Measurements from ENCODE around the gene RHBDD3.

The RHBDD3 gene

DNA sequence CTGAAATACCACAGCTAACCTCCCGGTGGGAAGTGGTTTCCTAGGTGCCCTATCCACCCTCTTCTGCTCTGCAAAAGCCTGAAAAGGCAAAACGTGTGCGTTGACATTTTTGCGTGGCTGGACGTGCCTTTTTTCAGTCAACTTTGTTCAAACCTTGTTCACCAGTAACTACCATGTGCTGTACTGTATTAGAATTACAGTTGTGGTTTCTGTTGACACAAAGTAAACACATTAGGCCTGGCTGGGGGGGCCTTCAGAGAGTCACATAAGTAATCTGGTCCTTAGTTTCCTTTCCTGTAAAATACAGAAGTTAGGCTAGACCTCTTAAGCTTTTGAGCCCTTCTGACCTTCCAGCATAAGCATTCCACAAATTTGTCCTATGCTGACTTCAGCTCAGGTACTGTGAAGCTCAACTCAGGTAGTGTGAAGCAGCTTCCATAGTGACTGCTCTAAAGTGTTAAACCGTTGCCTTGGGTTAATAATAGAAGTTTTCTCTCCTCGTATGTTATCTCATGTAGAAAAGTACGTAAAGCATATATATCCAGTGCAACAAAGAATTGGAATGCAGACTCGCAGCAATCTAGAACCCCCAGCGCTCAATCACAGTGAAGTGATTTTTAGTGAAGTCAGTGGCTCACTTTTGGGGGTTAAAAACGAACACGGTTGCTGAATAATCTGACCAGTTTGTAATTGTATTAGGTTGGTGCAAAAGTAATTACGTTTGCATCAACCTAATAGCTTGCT is 2.1 kb upstream of the RHBDD3 start:
- DNase-seq (ENCODE audit: low spot score), result no peak

DNA sequence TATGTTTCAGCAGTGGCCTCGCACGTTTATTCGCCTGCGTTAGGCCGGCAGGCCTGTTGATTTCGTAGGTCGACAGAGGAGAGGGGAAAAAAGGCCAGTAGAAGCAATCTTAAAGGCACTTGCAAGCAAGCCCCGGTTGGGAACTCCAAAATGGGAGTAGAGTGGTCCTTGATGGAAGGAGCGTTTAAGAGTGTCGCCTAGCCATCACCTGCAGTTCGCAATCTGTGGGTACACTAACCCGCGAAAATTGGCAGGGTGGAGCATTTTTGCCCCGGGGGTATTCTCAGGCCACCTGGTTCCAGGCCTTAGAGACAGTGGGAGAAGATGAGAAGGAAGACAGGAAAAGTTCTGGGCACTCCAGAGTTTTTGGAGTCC is 1.4 kb upstream of the RHBDD3 start:
- no peak for DNase-seq (ENCODE audit: low spot score)

DNA sequence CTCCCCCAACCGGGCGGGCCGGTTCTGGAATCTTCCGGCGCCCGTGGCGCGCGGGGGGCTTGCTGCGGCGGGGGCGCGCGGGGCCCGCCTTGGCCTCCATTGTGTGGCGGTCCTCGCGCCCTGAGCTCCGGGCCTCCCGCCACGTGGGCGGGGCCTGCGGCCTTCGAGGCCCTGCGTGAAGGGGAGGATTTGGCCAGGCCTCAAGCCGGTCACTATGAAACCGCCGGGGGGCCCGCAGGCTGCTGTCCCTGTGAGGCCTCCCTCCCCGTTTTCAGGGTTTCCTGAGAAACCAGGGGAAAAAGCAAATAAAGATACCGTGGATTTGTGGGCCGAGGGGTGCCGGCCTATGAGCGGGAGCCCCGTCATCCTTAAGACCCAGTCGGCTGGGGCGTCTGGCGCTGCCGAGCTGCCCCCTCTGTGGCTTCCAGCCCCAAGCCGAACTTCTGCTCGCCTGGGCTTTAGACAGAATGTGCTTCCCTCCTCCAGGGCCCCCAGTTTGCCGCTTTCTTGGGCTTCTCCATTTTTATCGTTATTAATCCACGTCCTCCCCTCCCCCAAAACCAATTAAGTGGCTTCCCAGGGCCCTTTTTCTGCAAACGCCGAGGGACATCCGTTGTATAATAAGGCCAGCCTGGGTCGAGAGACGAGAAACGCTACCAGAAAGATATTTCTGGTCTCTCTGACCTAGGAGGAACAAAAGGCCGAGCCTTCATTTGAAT is 889 bp upstream of the RHBDD3 start:
- DNase-seq (ENCODE audit: low spot score), result peak; percentile 84

DNA sequence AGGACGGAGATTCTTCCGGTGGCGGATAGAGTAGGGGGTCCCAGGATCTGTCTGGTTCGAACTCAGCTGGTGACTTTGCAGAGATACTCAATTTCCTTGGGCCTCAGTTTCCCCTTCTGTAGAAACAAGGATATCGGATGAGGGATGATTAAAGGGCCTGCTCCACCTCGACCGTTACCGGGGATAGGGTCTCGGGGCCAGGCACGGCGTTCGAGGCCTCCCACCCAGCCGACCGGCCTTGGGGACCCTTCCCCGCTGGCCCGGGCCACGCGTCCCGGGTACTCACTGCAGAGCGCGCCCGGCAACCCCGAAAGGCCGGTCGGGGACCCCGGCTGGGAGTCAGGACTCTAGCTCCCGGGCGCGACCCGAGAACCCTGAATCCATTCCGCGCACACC is 321 bp downstream of the RHBDD3 start:
- DNase-seq (ENCODE audit: low spot score), result no peak

DNA sequence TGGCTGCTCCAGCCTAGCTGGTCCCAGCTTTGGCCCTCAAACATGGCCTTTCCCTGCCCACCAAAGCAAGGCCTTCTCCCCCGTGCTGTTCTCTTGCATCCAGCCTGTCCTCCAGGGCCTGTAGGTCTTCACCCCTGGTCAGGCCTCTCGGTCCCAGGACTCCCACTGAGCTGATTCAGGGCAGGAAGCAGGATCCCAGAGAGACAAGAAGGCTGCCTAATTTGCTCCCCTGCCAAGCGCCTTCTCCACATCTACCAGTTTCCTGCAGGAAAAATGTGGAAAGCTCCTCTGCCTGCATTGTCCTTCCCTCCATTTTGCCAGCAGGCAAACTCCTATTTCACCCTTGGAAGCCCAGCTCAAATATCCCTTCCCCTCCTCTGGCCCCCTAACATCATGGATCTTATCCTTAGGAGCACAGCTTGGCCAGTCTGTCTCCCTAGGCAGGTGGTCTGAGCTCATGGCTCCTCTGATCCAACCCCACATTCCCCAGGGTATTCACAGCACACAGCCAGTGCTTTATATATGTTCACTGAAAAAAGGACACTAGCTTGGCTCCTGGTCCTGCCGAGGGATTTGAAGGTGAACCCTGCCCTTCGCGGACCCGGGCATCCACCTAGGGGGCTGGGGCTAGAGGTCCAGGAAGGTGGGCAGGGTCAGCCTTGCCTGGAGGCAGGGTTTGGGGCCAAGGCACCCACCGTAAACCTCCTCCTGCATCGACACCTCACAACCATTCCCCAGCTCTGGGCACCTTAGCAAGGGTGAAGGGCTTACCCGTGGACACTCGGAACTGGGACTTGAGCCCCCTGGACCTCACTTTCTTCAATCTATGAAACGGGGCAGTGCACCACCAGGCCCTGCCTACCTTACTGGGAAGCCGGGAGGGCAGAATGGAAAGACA is 968 bp downstream of the RHBDD3 start:
- DNase-seq (ENCODE audit: low spot score), result no peak

DNA sequence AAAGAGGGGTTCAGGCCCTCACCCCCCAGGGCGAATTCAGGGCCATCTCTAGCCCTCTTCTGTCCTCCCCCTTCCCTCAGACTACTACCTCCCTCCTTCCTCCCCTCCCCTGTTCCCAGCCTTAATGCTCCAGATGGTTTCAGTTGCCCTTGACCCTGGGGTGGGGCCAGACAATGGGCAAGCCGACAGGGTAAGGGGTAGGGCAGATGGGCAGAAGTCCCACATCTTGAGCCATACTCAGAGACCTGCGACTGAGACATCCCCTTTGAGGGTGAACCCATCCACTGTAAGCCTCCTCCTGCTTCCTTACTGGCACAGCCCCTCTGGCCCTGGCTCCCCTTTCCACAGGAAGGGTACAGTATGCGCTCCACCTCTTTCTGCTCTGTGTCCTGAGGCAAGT is 1.9 kb downstream of the RHBDD3 start:
- DNase-seq (ENCODE audit: low spot score), result no peak

DNA sequence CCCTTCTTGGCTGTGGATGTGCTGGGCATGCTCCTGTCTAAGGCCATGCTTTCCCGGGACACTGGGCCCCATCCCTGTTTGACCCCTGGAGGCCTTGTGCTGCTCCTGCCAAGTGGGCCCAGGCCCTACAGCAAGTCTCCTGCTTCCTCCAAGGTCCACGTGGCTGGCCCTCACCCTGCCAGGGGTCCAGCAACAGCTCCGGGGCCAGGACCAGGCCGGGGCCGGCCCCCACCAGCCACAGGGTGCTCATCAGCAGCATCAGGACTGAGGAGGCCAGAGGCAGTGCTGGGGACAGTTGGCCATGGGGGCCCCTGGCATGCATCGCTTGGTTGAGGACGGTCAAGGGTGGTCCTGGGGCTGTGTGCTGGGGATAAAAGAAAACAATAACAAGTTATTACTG is 2.5 kb downstream of the RHBDD3 start:
- DNase-seq (ENCODE audit: low spot score), result no peak

DNA sequence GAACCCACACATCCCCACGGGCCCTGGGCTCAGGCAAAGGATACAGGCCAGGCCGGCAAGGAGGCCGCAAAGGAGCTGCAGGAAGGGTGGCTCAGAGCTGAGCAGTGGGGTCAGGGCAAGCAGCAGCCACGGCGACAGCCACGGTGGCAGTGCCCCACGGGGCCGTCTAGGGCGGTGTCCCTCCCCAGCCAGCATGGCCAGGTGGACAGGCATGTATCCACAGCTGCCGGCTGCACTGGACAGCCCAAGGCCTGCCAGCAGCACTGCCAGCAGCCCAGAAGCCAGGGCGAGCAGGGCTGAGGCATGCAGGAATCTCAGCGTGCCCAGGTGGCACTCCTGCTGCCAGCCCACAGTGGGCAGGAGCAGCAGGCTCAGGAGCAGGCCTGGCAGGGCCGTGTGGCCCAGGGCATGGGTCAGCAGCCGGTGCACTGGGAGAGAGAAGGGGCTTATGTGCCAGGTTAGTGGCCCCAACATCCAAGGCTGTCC is 3.9 kb downstream of the RHBDD3 start:
- DNase-seq (ENCODE audit: low spot score), result no peak

DNA sequence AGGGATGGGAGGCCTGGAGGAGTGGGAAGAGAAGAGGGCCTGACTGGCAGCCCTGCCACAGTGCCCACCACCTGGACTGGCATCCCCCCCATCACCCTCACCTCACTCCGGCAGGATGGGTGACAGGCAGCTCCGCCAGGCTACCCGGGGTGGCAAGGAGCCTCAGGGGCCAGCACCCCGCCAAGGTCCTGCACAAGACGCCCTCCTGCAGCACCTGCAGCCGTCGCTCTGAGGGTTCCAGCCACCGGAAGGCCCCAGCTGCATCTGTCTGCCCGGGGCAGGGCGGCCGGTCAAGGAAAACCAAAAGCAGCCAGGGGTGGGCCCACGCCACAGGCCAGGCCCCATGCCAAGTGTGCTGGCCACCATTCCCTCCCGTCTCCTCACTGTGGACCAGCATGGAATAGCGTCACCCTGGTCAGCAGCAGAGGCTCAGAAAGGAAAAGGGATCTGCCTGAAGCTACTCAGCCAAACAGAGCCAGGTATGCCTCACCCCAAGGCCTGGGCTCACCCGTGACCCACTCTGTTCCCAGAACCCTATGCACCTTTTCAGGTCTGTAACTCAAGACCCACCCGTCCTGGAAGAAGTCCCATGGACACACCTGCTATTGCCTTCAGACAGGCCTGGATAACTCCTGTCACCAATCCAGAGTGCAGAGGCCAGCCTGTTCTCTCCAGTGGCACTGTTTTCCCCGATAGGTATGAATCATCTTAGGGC is 7.0 kb downstream of the RHBDD3 start:
- peak; percentile 15 for DNase-seq (ENCODE audit: low spot score)

DNA sequence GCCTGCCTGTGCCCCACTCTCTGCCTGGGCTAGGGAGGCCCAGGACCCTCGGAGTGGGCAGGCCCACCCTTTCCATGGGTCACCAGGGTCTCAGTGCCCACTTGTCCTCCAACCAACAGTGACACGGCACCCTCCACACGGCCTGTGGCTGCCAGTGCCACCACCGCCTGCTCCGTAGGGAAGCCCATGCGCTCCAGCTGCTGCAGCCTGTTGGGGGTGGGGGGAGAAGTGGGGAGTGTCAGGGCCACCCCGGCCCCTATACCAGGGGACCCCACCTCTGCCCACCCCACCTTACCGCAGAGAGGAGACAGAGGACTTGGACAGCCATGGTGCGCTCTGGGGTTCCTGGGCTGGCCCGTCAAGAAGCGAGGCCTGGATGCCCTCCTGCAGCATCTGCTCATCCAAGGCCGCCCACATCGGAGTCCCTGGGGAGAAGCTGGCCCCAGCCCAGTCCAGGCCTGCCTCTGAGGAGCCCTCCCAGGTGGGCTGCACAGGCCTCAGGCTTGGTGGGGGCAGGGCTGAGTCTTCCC is 7.7 kb downstream of the RHBDD3 start:
- DNase-seq (ENCODE audit: low spot score), result no peak

DNA sequence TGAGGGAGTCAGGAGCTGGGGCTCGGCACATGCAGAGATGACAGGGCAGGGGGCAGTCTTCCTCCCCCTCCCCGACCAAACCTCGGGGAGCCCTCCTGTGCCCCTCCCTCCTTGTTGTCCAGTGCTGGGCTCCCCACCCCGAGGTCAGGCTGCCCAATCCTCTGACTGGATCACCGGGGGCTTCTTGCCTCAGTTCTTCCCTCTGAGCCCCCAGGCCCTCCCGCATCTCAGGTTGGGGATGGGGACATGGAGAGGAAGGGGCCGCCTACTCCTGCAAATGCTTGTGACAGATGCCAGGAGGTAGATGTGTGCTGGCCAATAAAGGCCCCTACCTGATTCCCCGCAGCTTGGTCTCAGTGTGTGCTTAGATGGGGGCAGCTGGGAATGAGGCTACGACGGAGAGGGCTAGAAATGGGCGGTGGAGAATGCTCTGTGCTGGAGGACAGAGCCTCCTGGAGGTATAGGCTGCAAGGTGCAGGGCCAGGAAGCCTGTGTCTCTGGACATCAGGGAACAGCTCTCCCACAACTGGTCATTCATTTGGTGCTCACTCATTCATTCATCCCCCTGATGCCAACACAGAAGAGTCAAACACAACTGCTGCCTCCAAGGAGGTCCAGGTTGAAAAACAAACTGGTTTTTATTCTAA is 8.4 kb downstream of the RHBDD3 start:
- DNase-seq (ENCODE audit: low spot score), result peak; percentile 27

DNA sequence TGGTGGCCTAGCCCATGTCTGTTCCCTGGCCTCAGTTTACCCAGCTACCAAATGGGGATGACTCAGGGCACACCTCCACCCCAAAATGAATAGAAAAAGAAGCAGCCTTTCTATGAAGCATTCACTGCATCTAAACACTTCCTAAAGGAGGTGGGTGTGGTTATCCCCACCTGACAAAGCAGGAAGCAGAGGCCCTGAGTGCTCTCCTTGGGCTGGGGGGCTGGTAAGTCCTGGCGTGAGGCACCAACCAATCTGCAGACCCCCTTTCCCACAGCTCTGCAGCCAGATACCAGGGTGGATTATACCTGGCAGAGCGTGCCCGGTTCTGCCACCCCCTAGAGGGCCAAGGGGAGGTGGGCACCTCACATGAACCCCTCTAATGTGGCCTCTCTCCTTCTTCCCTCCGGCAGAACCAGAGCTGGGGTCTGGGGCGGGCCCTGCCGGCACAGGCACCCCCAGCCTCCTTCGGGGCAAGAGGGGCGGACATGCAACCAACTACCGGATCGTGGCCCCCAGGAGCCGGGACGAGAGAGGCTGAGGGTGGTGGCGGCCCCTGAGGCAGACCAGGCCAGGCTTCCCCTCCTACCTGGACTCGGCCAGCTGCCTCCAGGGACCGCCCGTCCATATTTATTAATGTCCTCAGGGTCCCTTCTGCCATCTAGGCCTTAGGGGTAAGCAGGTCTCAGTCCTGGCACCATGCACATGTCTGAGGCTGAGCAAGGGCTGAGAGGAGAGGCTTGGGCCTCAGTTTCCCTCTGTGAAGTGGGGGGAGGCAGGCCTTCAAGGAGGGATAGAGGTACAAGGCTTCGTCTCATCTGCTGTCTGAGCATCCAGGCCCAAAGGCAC is 9.2 kb downstream of the RHBDD3 start:
- DNase-seq (ENCODE audit: low spot score), result no peak

DNA sequence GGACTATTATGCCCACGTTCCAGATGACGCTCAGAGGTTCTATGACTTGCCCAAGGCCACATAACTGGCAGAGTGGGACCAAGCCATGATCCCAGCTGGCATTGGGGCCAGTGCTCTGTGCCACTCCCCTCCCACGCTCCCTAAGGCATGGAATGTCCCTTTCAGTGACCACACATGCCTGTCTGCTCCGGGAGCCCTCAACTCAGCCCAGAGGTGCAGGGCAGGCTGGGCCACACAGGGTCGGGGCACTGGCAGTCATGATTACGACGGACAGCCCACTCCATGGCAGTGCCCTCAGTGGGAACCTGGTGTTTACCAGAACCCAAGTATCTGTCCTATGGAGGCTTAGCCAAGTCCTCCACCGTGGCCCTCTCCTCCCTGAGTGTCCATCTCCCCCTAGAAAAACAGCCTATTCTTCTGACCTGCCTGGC is 10.0 kb downstream of the RHBDD3 start:
- DNase-seq (ENCODE audit: low spot score), result no peak

DNA sequence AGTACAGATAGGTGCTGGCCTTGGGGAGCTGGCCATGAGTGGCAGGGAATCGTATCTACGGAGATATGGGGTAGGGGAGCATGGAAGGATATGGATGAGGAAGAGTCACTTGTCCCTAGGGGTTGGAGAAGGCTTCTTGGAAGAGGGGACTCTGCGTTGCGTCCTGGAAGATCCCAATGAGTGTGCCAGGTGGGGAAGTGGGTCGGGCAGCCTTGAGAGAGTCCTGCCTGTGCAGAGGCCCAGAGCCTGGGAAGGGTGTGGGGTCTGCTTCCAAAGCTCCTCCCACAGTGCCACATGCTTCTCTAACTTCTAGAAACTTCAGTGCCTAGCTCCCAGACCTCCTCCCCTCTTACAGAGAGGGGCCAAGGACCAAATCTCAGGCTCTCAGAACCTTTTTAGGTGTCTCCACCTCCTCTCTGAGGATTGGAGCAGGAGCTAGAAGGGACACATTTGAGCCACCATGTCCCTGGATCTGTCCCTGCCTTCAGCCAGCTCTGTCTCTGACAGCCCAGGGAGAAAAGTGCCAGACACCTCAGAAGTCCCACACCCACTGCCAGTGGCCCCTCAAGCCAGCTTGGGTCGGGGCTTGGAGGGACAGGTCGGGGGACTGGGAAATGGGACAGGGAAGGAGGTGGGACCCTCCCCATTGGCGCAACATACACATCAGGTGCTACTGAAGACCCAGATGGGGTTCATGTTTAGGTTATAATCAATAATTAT is 11.0 kb downstream of the RHBDD3 start:
- DNase-seq (ENCODE audit: low spot score), result no peak

DNA sequence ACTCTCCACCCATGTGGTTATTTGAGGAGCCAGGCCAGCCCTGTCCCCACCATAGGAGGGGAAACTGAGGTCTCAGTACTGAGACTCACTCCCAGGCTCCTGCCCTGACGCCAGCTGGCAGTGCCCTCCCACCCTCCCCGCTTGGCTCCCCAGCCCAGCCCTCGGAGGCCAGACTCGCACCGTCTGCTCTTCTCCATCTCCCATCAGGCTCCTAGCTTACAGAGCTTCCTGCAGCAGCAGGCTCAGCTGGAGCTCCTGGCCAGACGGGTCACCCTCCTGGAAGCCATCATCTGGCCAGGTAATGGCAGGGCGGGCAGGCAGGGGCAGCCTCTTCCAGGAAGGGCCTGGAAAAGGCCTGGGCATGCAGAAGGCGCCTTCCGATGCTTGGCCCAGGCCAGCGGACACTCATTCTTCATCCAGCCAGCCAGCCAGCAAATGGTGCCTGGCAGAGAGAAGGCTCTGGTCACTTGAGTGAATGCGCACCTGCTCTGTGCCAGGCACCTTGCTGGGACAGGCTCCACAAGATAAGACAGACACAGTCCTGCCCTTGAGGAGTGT is 12.6 kb downstream of the RHBDD3 start:
- no peak for DNase-seq (ENCODE audit: low spot score)

DNA sequence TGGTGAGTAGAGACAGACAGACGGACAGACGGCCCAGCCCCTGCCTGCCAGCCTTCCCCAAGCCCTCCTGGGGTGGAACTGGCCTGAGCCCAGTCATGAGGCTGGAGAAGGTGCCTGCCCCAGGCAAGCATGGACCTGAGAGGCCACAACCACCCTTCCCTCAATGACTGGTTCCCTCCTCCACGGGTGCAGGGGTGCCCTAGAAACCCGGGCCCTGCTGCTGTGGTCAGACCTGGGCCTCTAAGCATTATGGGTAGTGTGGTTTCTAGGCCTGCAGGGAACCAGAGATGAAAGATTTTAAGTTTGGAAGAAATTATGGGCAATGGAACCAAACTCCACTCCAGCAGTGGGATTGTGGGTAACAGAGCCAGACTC is 13.5 kb downstream of the RHBDD3 start:
- no peak for DNase-seq (ENCODE audit: low spot score)

DNA sequence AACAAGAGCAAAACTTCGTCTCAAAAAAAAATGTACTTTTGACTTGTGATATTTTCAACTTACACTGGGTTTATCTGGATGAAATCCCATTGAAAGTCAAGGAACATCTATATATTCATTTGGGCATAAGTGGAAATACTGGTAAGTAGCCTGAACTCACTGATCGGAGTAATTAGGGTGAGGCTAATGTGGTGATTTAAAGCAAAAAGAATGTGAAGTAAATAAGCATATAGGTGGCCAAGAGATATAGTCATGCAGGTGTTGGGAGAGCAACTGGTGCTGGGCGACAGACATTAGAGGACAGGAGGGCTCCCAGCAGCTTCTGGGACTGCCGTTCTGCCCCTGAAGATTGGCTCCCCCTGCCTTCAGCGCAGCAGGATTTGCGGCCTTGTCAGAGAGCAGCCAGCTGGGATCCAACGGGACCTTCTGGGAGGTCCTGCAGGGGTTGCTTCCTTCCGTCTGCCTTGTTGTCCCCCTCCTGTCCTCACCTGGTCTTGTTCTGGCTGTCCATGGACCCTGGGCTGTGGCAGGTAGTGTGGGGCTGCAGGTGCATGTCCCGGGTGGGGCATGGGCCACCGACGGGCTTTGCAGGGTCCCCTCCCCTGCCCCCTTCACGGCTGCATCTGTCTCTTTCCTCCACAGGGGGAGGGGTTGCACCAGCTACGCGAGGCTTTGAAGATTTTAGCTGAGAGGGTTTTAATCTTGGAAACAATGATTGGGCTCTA is 14.1 kb downstream of the RHBDD3 start:
- no peak for DNase-seq (ENCODE audit: low spot score)
